Endothelial cell of umbilical vein (primary cell): ENCODE results near the gene BHLHE23. TPM values are rescaled to one million over a fixed set of nuclear protein-coding genes. Genes with fewer than 3 reads are reported as not detected.

Experiments used
- BruUV-seq: library from RNA; stranded (reverse); fragments of 400-500 nt; replicated peaks from 2 replicates; lab custom pipeline; 2021; lab: Mats Ljungman, UMichigan
- CTCF ChIA-PET: fragments of 300-600, 350-600 bp; sonication (Branson Sonifier 250); formaldehyde crosslinking; loops from one replicate; lab custom pipeline; 2021; ENCODE audit warnings: antibody characterized with exemption, inconsistent platforms; lab: Charles Lee
- POLR2A ChIA-PET: fragments of 300-600, 350-600 bp; sonication (Branson Sonifier 250); formaldehyde crosslinking; loops from one replicate; lab custom pipeline; 2021; ENCODE audit warnings: antibody characterized with exemption, inconsistent platforms; lab: Charles Lee
- DNase-seq: peaks from one replicate; pipeline ENCODE4 v3.0.0-alpha.2; 2011; ENCODE audit warnings: low read depth, low spot score
- FAIRE-seq: peaks from 2 replicates; lab custom pipeline; 2011; peaks lifted over from hg19 to GRCh38; lab: Jason Lieb, UNC
- H2AFZ ChIP-seq: 2 replicates; pipeline ENCODE4 v1.6.0; 2012; ENCODE audit warnings: low read depth, low read length, control low read depth, inconsistent platforms
- H3K27ac ChIP-seq: 2 replicates; pipeline ENCODE4 v1.5.1; 2011; ENCODE audit warnings: low read depth, mild to moderate bottlenecking, control low read depth, low read length, moderate library complexity; ENCODE audit not compliant: insufficient read depth
- H3K27me3 ChIP-seq, 2 experiments: 2 replicates each; pipeline versions ENCODE4 v1.6.0 to v1.6.1; 2011; ENCODE audit warnings: low read length in 2 of 2, mixed read lengths in 1 of 2; ENCODE audit not compliant: control insufficient read depth in 2 of 2, insufficient read depth in 2 of 2
- H3K36me3 ChIP-seq, 2 experiments: 2 replicates in 1 of 2; 3 replicates in 1 of 2; pipeline ENCODE4 v1.5.1; 2011; ENCODE audit warnings: low read length in 2 of 2, mild to moderate bottlenecking in 1 of 2, moderate library complexity in 1 of 2; ENCODE audit not compliant: control insufficient read depth in 2 of 2, insufficient read depth in 2 of 2; ENCODE audit errors: extremely low read depth in 1 of 2
- H3K4me1 ChIP-seq: 3 replicates; pipeline ENCODE4 v1.5.1; 2011; ENCODE audit warnings: mild to moderate bottlenecking, low read length; ENCODE audit not compliant: control insufficient read depth, insufficient read depth; ENCODE audit errors: extremely low read depth
- H3K4me2 ChIP-seq: 2 replicates; pipeline ENCODE4 v1.6.1; 2011; ENCODE audit warnings: low read length, control low read depth, mixed read lengths; ENCODE audit not compliant: insufficient read depth
- H3K4me3 ChIP-seq, 3 experiments: fragments of 200-600 bp in 1 of 3; sonication (generic), shearing (Covaris generic) in 1 of 3; replicated peaks in 1 of 3; 2 replicates each; pipeline ENCODE4 v1.5.1; 2011 to 2016; ENCODE audit warnings: control low read depth in 3 of 3, low read length in 3 of 3, mild to moderate bottlenecking in 2 of 3, inconsistent platforms in 1 of 3, low read depth in 1 of 3, moderate library complexity in 1 of 3; ENCODE audit not compliant: insufficient read depth in 1 of 3
- H3K79me2 ChIP-seq: 2 replicates; pipeline ENCODE4 v1.6.0; 2012; ENCODE audit warnings: low read length, inconsistent platforms; ENCODE audit not compliant: control insufficient read depth, insufficient read depth
- H3K9ac ChIP-seq: replicated peaks from 2 replicates; pipeline ENCODE3; 2011; ENCODE audit warnings: low read length, control low read depth; ENCODE audit not compliant: insufficient read depth; ENCODE audit errors: extremely low read depth
- H3K9me1 ChIP-seq: replicated peaks from 3 replicates; pipeline ENCODE4 v1.6.0; 2011; ENCODE audit warnings: mild to moderate bottlenecking, low read length; ENCODE audit not compliant: control insufficient read depth, insufficient read depth; ENCODE audit errors: extremely low read depth
- H3K9me3 ChIP-seq: replicated peaks from 2 replicates; pipeline ENCODE4 v1.5.1; 2012; ENCODE audit warnings: low read length, inconsistent platforms; ENCODE audit not compliant: control insufficient read depth, insufficient read depth
- H4K20me1 ChIP-seq: replicated peaks from 2 replicates; pipeline ENCODE3; 2011; ENCODE audit warnings: mild to moderate bottlenecking, low read length; ENCODE audit not compliant: control insufficient read depth, insufficient read depth; ENCODE audit errors: extremely low read depth
- CTCF ChIP-seq, 2 donors: IDR thresholded peaks; 1 replicate in 1 of 2; 2 replicates in 1 of 2; pipeline ENCODE4 v1.5.1; 2011; ENCODE audit warnings: low read length in 2 of 2, mild to moderate bottlenecking in 2 of 2, moderate library complexity in 2 of 2, control low read depth in 1 of 2, inconsistent platforms in 1 of 2, low read depth in 1 of 2; ENCODE audit not compliant: insufficient read depth in 1 of 2; ENCODE audit errors: extremely low read depth in 1 of 2
- EZH2 ChIP-seq: IDR thresholded peaks from 2 replicates; pipeline ENCODE4 v1.6.1; 2012; ENCODE audit warnings: borderline replicate concordance, low read depth, mild to moderate bottlenecking, moderate library complexity, low read length, inconsistent platforms; ENCODE audit not compliant: severe bottlenecking
- FOS ChIP-seq: IDR thresholded peaks from 2 replicates; pipeline ENCODE4 v1.6.1; 2011; ENCODE audit warnings: mild to moderate bottlenecking, low read length, moderate library complexity, borderline replicate concordance; ENCODE audit not compliant: insufficient read depth
- GATA2 ChIP-seq: IDR thresholded peaks from 2 replicates; pipeline ENCODE4 v1.7.0; 2011; ENCODE audit warnings: low read depth, mild to moderate bottlenecking, moderate library complexity, mixed read lengths, low read length; ENCODE audit not compliant: insufficient read length, insufficient read depth
- JUN ChIP-seq: IDR thresholded peaks from 2 replicates; pipeline ENCODE4 v1.6.1; 2011; ENCODE audit warnings: borderline replicate concordance, low read depth; ENCODE audit not compliant: insufficient read length, insufficient read depth
- MAX ChIP-seq: IDR thresholded peaks from 2 replicates; pipeline ENCODE4 v1.6.1; 2011; ENCODE audit not compliant: insufficient read depth, insufficient read length
- MYC ChIP-seq: IDR thresholded peaks from one replicate; pipeline ENCODE4 v1.6.1; 2011; ENCODE audit warnings: mild to moderate bottlenecking, low read depth, low read length
- POLR2A ChIP-seq: IDR thresholded peaks from 2 replicates; pipeline ENCODE4 v1.6.1; 2012; ENCODE audit warnings: low read depth, mild to moderate bottlenecking, control low read depth, low read length
- POLR2AphosphoS5 ChIP-seq: IDR thresholded peaks from 2 replicates; pipeline ENCODE4 v1.6.1; 2012; ENCODE audit warnings: low read depth, mild to moderate bottlenecking, control low read depth, low read length, moderate library complexity; ENCODE audit not compliant: insufficient read depth
- dilution Hi-C: fragments of 300-500 bp; cut with MboI; formaldehyde crosslinking; loops from one replicate; pipeline ENCODE4 v1.15.0; 2019; ENCODE audit warnings: low sequenced_read_pairs; ENCODE audit not compliant: extremely low pct_ligation_motif_present
- intact Hi-C: fragments of 100-400 bp; cut with micrococcal nuclease; formaldehyde crosslinking; loops from one replicate; pipeline ENCODE4 v1.10.0; 2022
- polyA plus RNA-seq, 4 experiments: library from polyadenylated mRNA; depleted of rRNA in 3 of 4; stranded (reverse) in 3 of 4; unstranded in 1 of 4; fragments of >200 nt; gene quantifications; 2 replicates each; pipeline versions ENCODE4 v1.2.1 to v1.2.3, GENCODE V29; 2011 to 2012; ENCODE audit warnings: missing spikeins in 1 of 4
- total RNA-seq: library from RNA; stranded (reverse); gene quantifications from 2 replicates; pipeline ENCODE4 v1.2.3, GENCODE V29; 2021

Gene BHLHE23
- total and polyA plus RNA-seq, 2 donors (not counting 3 experiments of a cell fraction or from before 2014, with no cell fraction given), result not detected

- Histone ChIP-seq H3K9ac (no peak overlapping the region), H3K79me2 (no peaks in the 10 kb centered on the region), H3K9me1 (no peaks in the 10 kb centered on the region), H3K9me3 (no peaks in the 10 kb centered on the region), H3K27me3 (peaks cover 0 to 1% of the 10 kb centered on the region in 2 experiments), H4K20me1 (no peaks in the 10 kb centered on the region), H3K4me3 (no peak overlapping the region), H3K27ac (no peak overlapping the region), H3K4me1 (no peaks in the 10 kb centered on the region), H2AFZ (no peak overlapping the region), H3K4me2 (no peak overlapping the region), H3K36me3 (peaks cover 5 to 7% of the 10 kb centered on the region in 2 experiments)
- ChIA-PET CTCF (interaction anchor here (1.1 to 2.0 kb wide), 4 partner anchors 13 to 43 kb away, joined by 3 to 9 read pairs (median 3); no protein-coding TSS in a partner anchor), POLR2A (no interaction called here)
- FAIRE-seq (no peak), DNase-seq (no peak)
- dilution Hi-C loops, result no loop called here
- no TSS peak for BruUV-seq
- intact Hi-C loops, result no loop called here
- TF ChIP-seq FOS, result no peak
- TF ChIP-seq JUN, result no peak
- no peak for TF ChIP-seq MYC
- no peak for TF ChIP-seq CTCF (IDR thresholded peaks at IDR 0.05; ENCODE audit: extremely low read depth in 1 of 2, insufficient read depth in 1 of 2, low read depth in 1 of 2, low read length in 2 of 2)
- TF ChIP-seq MAX, result no peak
- TF ChIP-seq EZH2, result no peak
- TF ChIP-seq POLR2A, result no peak
- no peak for TF ChIP-seq POLR2AphosphoS5
- no peak for TF ChIP-seq GATA2
These were observed 40.3 kb downstream of the BHLHE23 start for GRCh38 chr20:62966212-62967148.
